ENCODE measurements around the gene MUSTN1.

DNA sequence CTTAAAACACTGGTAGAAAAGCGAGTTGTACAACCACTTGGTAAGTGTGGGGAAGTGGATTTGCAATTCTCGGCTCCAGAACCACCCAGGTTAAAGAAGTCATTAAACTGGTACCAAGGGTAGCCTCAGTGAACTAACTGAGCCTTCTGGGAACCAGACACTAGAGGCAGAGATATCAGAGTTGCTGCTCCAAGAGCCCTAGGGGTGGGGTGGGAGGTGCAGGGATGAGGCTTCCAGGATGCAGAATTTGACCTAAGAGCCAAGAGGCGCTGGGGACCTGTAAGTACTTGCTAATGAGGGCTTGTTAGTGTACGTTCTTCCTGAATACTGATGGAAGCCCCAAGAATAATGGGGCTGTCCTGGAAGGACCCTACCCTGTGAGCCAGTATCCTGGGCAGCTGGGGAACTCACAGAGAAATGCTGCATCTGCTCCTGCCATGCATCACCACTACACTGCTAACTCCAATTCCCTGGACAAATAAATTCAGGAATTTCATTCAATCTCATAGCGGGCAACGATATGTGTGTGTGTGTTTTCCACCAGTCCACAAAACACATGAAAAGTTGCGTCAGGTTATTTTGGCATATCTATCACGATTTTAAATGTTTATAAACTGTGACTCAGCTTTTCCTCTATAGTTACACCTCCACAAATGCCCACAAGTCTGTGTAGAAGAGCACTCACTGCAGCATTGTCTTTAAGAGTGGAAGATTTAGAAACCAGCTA, 38.8 kb upstream of the MUSTN1 start:
- TF ChIP-seq CTCF (IDR thresholded peaks at IDR 0.05) (no peak), ZFX (IDR thresholded peaks at IDR 0.05; ENCODE audit: borderline replicate concordance) (no peak)
